OCI-LY3 (cell line): ENCODE results near the gene SLC9A7.

Experiments used
- EZH2phosphoT487 ChIP-seq: fragments of 200-600 bp; shearing (Covaris generic); IDR thresholded peaks from 2 replicates; pipeline ENCODE4 v1.6.1; 2018; ENCODE audit warnings: antibody characterized with exemption, mixed run types, low read depth
- TF ChIP-seq, protein P1 (sequence below): fragments of 200-600, 300-600 bp; sonication (generic); IDR thresholded peaks from 2 replicates; pipeline ENCODE4 v1.5.1; 2014; ENCODE audit warnings: antibody characterized with exemption, low read length, low read depth

DNA sequence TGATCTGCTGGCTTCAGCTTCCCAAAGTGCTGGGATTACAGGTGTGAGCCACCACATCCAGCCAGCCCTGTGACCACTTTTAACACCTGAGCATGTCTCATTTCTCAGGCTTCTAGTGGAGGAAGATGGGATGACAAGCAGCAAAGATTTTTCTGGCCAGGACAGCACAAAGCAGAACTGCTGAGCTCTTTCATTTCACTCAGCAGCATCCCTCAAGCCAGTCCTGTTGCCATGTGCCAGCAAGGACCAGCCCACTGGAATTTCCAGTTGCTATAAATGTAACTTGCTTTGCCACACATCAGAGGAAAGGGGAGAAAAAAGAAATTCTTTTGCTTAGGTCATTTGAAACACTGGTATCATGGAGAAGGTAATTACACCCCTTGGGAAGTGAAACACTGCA is 75.9 kb downstream of the SLC9A7 start:
- TF ChIP-seq, protein P1, sequence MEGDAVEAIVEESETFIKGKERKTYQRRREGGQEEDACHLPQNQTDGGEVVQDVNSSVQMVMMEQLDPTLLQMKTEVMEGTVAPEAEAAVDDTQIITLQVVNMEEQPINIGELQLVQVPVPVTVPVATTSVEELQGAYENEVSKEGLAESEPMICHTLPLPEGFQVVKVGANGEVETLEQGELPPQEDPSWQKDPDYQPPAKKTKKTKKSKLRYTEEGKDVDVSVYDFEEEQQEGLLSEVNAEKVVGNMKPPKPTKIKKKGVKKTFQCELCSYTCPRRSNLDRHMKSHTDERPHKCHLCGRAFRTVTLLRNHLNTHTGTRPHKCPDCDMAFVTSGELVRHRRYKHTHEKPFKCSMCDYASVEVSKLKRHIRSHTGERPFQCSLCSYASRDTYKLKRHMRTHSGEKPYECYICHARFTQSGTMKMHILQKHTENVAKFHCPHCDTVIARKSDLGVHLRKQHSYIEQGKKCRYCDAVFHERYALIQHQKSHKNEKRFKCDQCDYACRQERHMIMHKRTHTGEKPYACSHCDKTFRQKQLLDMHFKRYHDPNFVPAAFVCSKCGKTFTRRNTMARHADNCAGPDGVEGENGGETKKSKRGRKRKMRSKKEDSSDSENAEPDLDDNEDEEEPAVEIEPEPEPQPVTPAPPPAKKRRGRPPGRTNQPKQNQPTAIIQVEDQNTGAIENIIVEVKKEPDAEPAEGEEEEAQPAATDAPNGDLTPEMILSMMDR: no peak
- TF ChIP-seq EZH2phosphoT487: no peak
